GM19397 (cell line): ENCODE data around the gene ERC2.

Experiments
- ATAC-seq: cut with Tn5 transposase; IDR thresholded peaks from one replicate; pipeline ENCODE4 v1.9.1; 2021; ENCODE audit warnings: mild to moderate bottlenecking, moderate library complexity; ENCODE audit not compliant: unreplicated experiment

ERC2 gene

GRCh38 chr3:55615039-55615693 is 853.1 kb downstream of the ERC2 start:
- ATAC-seq: no peak

GRCh38 chr3:55611121-55611520 is 857.1 kb downstream of the ERC2 start:
- no peak for ATAC-seq

GRCh38 chr3:55609230-55609827 is 858.9 kb downstream of the ERC2 start:
- ATAC-seq: no peak

DNA sequence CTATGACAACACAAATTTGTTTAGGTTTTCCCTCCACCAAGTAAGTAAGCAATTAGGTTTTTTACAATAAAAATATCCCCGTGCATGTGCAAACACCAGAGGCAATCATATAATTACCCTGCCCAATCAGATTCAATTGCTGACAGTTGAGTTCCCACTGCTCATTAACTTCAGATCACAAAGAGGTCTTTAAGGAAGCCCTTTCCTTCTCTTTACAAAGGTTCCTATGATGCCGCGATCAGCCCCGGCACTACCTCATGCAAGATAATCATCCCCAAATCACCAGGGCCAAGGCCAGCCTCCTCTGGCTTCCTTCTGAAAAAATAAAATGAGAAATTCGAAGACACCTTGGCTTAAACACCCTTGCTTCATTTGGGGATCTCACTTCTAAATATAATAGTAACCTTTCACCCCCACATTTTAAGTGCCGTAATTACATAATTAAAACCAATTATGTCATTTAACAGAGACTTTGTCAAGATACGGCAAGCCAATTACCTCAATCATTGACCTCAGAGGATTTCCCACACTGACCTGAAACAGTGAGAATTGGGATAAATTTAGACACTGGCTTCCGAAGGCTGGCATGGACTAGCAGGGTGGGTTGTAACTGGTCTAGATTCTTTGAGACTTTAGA is 859.8 kb downstream of the ERC2 start:
- no peak for ATAC-seq

GRCh38 chr3:55607844-55608243 is 860.4 kb downstream of the ERC2 start:
- no peak for ATAC-seq

DNA sequence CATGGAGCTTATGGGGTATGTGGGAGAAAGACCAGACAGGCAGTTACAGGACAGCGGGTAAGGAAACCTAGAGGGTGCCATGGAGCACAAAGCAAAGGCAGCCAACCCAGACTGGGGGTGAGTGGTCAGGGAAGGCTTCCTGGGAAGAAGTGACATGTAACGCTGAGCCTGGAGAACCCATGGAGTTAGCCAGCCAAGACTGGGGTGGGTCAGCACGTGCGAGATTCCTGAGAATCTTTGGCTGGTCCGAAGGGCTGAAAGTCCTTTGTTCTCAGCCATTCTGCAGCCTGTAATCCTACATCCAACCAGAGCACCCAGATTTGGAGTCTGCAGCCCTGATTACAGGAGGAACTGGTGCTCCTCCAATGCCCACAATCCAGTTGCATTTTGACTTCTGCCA is 861.1 kb downstream of the ERC2 start:
- no peak for ATAC-seq

DNA sequence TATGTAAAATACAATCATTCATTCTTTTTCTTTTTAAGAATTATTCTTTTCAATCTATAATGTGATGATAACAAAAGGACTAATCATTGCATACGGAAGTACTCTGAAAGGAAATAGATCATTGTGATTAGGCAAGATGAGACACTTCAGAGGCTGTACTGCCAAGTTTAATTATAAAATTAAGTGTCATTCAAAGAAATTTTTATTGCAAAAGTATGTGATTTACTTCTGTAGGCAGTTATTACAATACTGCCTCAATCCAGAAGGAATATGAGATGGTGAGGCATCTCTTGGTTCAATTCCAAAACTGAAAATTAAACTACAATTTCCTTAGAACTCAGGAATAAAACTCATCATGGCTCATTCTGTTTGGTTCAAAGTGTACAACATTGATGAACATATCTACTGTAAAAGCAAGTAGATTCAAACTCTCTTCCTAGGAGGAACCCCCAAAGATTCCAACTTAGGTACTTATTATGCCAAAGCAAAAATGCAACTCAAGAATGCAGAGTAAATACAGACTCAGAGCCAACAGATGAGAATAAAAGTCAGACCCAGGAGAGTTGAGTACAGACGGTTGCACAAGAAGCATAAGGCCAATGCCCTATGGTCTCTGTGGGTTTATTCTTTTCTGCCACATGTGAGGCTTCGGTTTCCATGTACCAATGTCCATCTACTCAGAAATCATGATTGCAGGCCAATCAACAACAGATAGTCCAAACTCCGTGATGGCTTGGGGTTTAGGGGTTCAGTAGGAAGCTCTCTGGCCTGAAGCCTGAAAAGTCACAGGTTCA is 862.6 kb downstream of the ERC2 start:
- ATAC-seq: no peak

- ATAC-seq: no peak
Observed at GRCh38 chr3:55604846-55605245, 863.4 kb downstream of the ERC2 start.

DNA sequence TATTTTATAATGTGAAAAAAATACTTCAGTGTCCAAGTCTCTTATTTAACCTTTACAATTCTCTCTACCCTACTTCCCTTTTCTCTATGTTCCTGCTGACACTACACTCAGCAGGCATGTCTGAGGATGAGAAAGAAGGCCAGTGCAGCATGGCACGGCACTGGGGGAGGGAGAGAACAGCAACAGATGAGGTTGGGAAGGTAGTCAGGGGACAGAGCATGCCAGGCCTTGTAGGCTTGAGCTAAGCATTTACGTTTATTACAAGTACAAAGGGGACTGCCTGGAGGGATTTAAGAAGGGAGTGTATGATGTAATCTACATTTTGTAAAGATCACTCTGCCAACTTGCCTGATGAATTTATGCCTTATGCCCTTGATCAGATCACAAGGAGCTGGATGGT is 863.9 kb downstream of the ERC2 start:
- ATAC-seq: no peak

DNA sequence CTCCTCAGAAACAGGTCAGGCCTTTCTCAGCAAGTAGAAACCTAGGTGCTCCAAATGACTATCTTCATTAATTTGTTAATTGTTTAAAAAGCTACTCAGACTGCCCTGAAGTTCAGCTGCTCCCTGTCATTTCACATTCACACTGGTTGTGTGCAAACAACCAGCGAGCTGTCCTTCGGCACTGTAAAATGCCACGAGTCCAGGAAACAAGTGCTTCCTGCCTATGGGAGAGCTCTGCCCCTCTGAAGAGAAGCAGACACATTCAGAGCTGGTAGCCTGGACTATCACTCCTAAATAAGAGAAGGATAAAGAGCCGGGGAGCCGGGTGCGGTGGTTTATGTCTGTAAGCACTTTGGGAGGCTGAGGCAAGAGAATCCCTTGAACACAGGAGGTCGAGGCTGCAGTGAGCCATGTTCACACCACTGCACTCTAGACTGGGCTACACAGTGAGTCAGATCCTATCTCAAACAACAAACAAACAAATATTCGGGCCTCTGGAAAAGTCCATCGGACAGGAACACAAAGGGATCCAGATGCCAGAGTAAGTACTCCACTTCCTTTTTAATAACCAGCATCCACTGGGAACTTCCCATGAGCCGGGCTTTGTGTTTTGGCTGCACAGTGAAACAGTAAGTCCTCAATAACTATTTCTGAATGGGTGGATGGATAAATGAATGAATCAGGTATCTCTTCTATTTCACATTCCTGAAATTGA is 866.7 kb downstream of the ERC2 start:
- ATAC-seq: no peak

- ATAC-seq: no peak
Observed at GRCh38 chr3:55598224-55598623, 870.0 kb downstream of the ERC2 start.

DNA sequence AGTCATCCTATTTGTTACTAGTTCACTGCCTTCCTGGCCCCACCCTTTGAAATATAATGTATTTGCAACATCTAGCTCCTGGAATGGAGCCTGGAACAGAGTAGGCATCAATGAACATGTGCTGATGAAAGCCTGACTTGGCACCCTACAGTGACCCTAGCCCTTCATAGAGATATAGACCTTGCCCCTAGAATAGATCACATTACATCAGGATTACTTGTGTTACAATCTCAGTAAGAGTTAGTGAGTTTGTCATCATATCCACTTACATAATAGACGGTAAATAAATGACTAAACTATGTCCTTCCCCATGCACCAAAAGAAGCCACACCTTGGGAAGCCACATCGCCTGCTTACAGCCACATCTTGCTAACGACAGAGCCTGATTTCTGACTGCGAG is 870.6 kb downstream of the ERC2 start:
- ATAC-seq: no peak

- no peak for ATAC-seq
Observed at GRCh38 chr3:55596212-55596611, 872.1 kb downstream of the ERC2 start.

- ATAC-seq: no peak
Observed at GRCh38 chr3:55595420-55595819, 872.8 kb downstream of the ERC2 start.

DNA sequence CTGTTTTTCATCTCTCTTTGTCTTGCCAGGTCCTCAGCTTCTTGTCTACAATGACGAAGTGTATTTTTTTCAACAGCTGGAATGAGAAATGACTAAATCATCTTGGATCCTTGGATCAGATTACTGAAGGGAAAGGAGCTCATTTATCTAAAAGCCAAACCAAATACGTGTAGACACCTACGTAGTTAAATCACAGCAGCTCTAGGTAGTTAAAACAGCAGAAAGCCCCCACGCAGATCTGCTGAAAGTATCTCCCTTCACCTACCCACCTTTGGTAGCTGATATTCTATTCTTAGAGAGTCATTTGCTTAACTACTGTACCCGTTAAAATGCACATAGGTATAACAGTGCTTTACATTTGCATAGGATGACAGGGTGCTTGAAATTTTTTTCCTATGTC is 875.7 kb downstream of the ERC2 start:
- ATAC-seq: no peak

- ATAC-seq: no peak
Observed at GRCh38 chr3:55591888-55592287, 876.4 kb downstream of the ERC2 start.

GRCh38 chr3:55588146-55588765 is 880.0 kb downstream of the ERC2 start:
- ATAC-seq: no peak

DNA sequence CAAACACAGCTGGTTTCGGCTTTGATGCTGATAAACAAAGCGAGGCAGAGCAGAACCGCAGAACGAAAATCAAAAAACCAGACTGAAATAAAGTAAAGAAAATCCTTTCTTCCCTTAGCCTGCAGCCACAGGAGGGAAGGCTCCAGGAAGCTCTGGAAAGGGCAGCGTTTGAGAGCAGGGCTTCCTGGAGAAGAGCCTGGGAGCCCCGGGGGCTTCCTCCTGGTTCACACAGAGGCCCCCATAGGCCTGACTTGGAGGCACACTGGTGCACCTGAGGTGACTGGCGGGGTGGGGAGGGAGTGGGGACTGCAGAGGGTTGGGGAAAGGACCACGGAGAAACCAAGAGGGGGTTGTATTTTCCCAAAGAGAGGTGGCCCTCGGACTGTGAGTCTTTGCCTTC is 882.4 kb downstream of the ERC2 start:
- no peak for ATAC-seq

GRCh38 chr3:55584716-55585368 is 883.4 kb downstream of the ERC2 start:
- ATAC-seq: no peak

- no peak for ATAC-seq
Observed at GRCh38 chr3:55584030-55584429, 884.2 kb downstream of the ERC2 start.
